Suppressor macrophage (primary cell): ENCODE results near the gene SMCO2.
A peak's percentile ranks its signal among the peaks of the same experiment; 100 is the strongest.
"Not testable (repeated sequence)": the region's sequence is repeated elsewhere in the genome, so short reads cannot be mapped to it uniquely, and the experiment has no call there.

Experiments
- DNase-seq, 4 experiments: peaks; one replicate each; pipeline ENCODE4 v3.0.0-alpha.2; 2020 to 2022

Gene SMCO2

DNA sequence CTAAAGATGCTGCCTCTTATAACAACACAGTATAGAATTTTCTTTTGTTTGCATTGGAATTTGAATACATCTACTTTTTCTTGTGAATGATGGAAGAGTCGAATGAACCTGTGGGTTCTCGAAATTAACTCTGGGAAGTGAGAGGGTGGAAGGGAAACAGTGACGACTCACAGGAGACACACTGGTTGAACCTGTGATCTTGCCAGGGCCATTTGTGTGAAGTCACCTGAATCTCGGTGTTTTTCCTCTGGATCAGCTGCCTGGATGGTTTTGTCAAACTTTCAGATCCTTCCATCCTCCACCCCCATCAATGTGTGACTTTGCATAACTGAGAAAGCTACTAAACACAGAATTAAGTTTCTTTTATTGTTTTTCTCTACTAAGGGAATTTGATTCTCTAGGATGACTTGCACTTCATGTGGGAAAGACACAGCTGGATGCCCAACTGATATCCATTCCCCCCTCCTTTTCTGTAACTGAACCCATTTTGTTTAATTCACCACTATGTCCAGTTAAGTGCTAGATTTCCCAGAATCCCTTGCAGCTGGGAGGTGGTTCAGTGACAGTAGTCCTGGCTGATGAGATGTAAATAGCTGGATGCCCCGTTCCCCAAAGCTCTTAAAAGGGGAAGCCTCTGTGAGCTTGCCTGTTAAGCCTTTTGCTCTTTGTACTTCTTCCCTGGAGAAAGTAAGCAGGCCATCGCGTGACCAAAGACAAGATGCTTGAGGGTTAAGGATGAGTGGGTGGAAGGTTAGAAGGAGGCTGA, 83.8 kb downstream of the SMCO2 start:
- peak; percentile 19 to 86 (median 48) for DNase-seq

DNA sequence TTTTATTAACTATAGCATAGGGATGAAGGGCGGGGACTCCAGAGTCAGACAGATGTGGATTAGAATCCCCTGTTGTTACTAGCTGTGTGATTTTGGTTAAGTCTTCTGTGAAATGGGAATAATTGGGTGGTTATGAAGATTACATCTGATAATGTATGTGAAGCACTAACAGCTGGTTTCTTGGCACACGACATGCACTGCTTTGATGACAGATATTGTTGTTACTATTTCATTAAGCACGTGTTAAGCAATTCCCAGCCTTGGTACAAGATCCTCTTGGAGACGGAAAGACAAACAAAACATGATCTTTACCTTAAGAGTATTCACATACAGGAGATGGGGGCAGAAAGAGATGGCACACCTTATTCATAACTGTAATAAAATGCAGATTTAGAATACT, 85.4 kb downstream of the SMCO2 start:
- DNase-seq: no peak

GRCh38 chr12:27534060-27534764, 87.7 kb downstream of the SMCO2 start:
- no peak for DNase-seq

DNA sequence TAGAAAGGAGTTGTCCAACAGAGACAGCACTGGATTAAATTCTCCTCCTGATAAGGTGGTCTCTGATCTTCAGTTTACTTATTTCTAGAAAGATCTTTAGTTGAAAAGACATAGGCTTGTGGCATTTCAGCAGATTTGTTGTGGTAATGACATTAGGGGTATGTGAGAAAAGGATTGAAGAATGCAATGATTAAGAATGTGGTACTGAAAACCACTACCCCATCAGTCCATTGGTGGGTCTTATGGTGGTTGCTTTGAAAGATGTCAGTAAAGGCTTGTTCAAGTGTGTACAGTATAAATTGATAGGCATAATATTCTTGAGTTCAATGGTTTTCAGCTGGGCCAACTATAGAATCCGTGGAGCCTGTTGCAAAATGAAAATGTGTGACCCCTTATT, 88.2 kb downstream of the SMCO2 start:
- DNase-seq: no peak

DNA sequence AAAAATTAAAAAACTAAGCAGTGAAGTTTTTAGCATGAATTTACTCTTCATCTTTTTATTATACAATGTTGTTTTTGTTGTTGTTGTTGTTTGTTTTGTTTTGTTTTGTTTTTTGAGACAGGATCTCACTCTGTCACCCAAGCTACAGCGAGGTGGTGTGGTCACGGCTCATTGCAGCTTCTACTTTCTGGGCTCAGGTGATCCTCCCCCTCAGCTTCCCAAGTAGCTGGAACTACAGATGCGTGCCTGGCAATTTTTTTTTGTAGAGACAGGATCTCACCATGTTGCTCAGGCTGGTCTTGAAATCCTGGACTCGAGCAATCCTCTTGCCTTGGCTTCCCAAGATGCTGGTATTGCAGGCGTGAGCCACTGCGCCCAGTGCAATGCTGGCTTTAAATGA, 88.8 kb downstream of the SMCO2 start:
- no peak for DNase-seq

DNA sequence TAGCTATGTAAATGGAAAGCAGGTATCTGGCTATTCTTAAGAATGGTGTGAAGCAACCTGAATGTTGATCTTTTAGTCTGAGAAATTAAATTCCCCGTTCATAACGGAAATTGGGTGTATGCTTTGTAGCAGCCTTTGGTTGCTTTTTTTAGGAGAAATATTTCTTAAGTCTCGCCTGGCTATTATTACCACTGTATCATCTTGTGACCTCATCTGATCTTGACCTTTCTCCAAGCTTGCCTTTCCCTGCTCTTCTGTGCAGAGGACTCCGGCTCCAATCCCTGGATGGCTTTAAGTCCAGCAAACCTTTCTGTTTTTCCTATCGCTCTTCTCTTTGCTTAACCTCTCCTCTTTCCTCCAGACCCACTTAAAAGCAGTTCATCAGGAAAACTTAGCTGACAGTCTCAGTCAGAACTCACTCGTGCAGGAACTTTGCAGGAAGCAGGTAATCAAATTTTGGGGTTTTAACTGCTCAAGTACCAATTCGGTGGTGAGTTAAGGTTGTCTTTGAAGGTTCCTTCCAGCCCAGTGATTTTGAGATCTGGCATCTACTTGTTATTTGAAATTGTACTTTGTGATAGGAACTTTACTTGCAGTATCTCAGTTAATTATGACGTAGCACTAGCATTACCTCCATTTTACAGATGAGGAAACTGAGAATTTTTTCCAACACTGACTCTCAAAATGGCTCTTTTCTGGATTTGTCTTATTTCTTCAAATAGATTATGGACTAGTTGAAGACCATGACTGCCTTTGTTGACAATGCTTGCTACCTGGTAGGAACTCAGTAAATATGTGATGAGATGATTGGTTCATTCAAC, 91.5 kb downstream of the SMCO2 start:
- DNase-seq: no peak

GRCh38 chr12:27539191-27539631, 92.7 kb downstream of the SMCO2 start:
- DNase-seq: no peak

GRCh38 chr12:27541031-27541719, 94.6 kb downstream of the SMCO2 start:
- no peak for DNase-seq

DNA sequence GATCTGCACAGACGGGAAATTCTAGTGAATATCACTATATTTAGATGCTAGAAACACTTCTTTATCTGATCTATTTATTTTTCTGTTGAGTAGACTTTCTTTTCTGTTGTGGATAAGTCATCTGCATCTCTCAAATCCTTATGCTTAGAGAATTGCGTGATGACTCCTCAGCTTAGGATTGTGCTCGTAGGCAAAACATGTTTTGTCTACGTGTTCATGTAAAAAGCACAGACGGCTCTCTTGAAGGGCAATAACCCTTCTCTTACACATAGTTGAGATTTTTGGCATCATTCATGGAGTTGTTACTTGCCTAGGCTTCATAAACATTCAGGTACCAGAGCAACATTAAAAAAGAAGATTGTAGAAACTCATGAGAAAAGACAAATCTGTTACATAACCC, 96.1 kb downstream of the SMCO2 start:
- DNase-seq: no peak

DNA sequence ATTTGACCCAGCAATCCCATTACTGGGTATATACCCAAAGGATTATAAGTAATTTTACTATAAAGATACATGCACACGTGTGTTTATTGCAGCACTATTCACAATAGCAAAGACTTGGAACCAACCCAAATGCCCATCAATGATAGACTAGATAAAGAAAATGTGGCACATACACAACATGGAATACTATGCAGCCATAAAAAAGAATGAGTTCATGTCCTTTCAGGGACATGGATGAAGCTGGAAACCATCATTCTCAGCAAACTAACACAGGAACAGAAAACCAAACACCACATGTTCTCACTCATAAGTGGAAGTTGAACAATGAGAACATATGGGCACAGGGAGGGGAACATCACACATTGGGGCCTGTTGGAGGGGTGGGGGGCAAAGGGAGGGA, 98.3 kb downstream of the SMCO2 start:
- not testable (repeated sequence) for DNase-seq

DNA sequence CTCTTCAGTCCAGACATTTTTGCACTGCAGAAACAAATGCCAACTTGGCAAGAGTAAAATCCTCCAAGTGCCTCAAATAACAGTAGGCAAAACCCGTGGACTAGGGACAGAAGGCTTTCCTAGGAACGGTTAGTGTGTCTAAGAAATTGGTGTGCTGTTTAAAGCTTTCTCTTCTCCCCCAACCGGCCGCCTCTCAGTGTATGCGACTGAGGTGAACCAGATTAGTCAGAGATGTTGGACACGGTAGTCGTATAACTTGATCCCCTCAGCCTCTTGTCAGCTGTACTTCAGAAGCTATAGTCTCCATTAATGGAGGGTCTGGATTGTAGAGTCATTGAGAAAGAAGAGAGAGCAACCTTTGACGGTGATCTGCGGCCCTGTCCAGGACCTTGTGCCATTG, 99.1 kb downstream of the SMCO2 start:
- DNase-seq: no peak

- DNase-seq: no peak
These were observed 101.1 kb downstream of the SMCO2 start for GRCh38 chr12:27547592-27547991.

- peak in 2 of 4 experiments; percentile 48 to 51 for DNase-seq
These were observed 102.0 kb downstream of the SMCO2 start for GRCh38 chr12:27548301-27549199.

DNA sequence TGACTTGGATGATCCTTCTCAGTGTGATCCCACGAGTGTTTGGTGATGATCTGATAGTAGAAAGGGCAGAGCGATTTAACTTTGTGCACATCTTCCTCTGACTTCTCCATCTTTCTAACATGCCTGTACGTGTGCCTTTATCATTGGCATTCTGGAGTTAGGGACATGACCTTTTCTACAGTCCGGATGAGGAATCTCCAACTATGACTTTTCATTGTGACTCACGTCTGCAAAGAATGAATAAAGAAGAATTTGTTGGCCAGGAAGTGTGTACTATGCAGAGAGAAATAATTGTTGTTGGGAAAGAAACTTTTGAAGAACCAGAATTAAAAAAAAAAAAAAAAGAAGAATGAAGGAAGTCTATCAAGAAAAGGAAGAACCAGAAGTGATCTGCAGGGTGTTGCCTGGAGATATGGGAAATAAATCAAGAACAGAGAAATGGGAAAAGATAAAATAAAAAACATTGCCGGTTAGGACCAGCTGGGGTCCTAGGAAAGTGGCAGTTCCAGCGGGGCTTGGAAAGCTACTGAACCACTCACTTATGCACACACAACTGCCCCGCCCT, 102.8 kb downstream of the SMCO2 start:
- DNase-seq: peak in 3 of 4 experiments; percentile 12 to 68 (median 54)

GRCh38 chr12:27549801-27550652, 103.5 kb downstream of the SMCO2 start:
- peak; percentile 81 to 94 (median 90) for DNase-seq

DNA sequence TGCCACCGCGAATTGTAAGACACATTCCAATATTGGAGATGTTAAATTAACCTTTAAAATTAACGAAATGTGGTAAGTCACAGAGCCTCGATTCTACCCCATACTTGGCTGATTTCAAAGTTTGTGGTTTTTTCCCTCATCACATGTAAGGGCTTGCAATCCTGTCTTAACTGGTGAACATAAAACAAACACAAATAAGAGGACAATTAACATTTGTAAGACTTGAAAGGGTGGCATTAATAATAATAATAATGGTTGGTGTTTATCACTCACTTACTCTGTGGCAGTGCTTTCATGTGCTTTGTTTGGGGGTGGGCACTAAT, 104.1 kb downstream of the SMCO2 start:
- DNase-seq: no peak

DNA sequence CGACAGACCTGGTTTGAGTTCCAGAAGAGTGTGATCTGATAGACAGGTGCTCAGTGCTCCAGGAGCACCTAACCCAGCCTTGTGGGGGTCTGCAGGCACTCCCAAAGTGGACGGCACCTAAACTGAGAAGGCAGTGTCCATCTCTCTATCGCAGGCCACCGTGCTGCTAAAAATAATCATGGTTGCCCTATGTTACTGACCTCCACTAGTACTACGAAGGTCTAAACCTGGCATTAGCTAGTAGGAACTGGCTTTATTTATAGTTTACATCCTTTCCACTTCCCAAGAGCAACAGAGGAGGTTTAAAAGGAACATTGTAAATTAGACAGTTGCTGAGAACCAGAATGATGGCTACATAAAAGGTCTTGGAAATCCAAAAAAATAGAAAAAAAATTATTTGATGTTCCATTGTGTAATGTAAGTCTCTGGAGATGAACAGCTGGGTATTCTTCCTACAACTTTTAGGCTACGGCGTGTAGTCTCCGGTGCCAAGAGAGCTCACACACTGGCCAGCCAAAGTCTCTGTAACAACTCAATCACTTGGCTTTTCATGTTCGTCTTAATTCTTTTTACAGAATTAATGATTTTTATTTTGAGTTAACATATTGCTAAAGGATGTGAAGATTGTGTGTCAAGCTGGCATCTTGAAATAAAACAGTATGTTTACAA, 104.8 kb downstream of the SMCO2 start:
- DNase-seq: no peak
